Measurements from ENCODE around the gene MLLT10.

MLLT10 gene

DNA sequence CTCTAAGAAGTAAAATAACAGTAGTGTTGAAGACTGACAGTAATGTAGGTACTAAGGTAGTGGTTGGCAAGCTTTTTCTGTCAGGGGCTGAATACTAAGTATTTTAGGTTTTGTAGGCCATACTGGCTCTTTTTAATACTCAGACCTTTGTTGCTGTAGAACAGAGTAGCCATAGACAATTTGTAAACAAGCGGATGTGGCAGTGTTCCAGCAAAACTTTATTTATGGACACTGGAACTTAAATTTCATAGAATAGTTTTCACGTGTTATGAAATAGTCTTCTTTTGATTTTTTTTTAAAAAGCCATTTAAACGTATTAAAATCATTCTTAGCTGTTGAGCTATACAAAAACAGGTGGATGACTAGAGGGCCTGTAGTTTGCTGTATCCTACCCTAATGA lies 121.2 kb downstream of the MLLT10 start:
- no peak for DNase-seq

DNA sequence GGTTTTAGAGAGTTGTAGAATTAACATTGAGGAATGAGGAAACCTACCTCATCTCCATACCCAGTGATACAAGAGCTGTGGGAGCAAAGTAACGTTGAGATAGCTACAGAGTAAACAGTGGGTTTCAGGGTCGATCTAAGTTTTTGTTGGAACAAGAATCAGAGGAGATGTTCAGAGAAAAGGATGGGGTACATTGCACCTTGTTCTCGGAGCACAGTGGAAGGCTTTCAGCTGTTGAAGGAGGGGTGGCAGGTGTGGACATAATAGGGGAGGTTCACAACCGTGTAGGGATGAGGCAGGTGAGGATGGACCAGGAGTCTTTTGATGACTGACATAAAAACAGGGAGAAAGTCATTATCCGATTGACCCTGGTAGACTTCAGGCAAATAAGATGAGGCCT lies 121.7 kb downstream of the MLLT10 start:
- DNase-seq: no peak

DNA sequence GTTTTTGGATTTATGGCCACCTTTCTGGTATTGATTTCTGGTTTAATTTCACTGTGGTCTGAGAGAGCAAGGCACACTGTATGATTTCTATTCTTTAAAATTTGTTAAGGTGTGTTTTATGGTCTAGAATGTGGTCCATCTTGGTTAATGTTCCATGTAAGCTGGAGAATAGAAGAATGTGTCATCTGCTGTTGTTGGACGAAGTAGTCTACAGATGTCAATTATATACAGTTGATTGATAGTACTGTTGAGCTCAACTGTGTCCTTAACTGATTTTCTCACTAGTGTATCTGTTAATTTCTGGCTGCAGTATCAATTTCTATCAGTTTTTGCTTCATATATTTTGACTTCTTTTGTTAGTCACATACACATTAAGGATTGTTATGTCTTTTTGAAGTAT lies 127.1 kb downstream of the MLLT10 start:
- no peak for DNase-seq

GRCh38 chr10:21661935-21662334 lies 127.9 kb downstream of the MLLT10 start:
- DNase-seq: no peak

DNA sequence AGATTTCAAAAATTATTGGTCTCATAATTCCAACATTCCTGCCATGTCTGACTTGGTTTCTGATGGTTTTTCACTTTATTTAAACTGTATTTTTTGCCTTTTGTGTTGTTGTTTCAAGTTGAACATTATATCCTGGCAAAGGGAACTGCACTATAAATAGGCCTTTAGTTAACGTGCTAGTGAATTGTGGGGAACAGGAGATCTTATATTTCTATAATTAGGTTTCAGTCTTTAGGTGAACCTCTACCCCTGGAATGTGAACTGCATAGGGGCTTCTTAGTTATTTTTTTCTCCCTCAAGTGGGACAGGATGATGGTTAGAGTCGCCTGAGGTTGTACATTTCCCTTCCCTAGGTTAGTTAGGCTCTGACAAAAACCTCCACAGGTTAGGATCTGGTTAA lies 128.6 kb downstream of the MLLT10 start:
- no peak for DNase-seq

- DNase-seq: no peak
Measured at GRCh38 chr10:21668831-21669230, 134.8 kb downstream of the MLLT10 start.

- no peak for DNase-seq
Measured at GRCh38 chr10:21670391-21670790, 136.4 kb downstream of the MLLT10 start.

- no peak for DNase-seq
Measured at GRCh38 chr10:21673668-21674067, 139.6 kb downstream of the MLLT10 start.

DNA sequence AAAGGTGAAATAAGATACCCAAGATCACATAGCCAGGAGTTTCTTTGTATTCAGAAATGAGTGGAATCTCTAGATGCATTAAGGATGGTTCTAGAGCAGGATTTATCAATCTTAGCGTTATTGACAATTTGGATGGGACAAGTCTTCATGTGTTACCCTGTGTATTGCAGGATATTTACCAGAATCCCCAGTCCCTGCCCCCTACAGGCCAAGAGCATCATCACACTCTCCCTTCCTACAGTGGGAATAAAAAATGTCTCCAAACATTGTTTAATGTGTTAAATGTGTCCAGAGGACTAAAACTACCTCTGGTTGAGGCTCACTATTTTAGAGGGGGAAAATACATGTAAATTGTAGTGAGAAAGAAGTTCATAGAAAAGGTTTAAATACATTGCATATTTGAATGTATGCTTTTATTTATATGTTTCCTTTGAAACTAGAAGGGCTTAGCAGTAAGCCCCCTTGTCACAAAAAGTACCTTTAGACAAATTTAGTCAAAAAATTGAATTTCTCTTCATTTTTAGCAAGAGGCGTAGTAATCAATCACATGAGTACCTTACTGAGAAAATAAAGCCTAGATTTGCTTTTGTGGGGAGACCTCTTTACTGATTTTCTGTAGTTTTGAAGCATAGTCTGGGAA lies 141.2 kb downstream of the MLLT10 start:
- peak; percentile 11 for DNase-seq

GRCh38 chr10:21677551-21677950 lies 143.5 kb downstream of the MLLT10 start:
- no peak for DNase-seq

GRCh38 chr10:21681156-21681555 lies 147.1 kb downstream of the MLLT10 start:
- DNase-seq: no peak

- DNase-seq: no peak
Measured at GRCh38 chr10:21687266-21688008, 153.4 kb downstream of the MLLT10 start.

- no peak for DNase-seq
Measured at GRCh38 chr10:21688009-21688332, 153.9 kb downstream of the MLLT10 start.

DNA sequence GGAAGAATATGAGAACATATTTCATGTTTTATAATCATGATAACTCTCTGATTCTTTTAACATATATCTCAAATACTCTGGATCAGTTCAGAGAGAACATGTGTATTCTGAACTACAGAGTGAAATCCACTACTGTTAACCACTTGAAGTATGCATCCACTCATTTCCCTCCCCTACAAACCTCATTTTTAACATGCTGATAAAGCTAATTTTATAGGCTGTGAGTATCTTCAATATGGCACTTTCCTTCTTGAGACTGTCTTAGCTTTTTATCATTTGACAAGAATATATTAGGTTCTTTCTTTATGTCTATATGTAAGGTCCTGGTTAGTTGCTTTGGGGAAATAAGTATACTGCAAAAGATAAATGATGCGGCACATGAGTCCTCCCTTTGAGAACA lies 154.8 kb downstream of the MLLT10 start:
- DNase-seq: no peak

- no peak for DNase-seq
Measured at GRCh38 chr10:21689881-21690280, 155.8 kb downstream of the MLLT10 start.

DNA sequence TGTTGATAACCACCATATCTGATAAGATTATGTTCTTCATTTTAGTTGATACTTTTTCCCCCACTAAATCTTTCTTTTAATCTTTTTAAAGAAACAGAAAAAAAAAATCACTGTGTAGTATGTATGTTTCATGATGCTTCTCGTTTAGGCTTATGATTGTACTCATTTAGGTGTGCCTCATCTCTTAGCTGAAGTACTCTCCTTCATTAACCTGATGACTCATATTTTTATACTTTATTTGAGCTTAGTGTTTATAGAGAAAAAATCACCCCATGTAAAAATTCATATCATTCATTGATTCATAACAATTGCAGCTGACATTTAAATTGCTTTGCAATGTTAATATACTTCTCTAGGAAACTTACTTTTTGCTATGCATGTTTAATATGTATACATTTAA lies 158.9 kb downstream of the MLLT10 start:
- DNase-seq: no peak

- DNase-seq: no peak
Measured at GRCh38 chr10:21693418-21693817, 159.4 kb downstream of the MLLT10 start.

DNA sequence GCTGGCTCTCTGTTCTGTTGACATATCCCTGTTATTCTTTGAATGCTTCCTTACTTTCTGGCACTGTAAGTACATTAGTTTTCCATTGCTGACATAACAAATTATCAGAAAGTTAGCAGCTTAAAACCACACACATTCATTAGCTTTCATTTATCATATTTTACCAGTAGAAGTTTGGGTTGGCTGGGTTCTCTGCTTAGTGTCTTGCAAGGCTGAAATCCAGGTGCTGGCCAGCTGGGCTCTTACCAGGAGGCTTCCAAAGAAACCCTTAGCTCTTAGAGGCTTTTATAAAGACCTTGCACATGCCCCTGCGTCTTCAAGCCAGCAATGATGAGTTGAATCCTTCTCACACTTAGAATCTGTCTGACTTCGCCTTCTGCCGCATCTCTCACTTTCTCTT lies 160.6 kb downstream of the MLLT10 start:
- no peak for DNase-seq

GRCh38 chr10:21696302-21696701 lies 162.3 kb downstream of the MLLT10 start:
- no peak for DNase-seq

GRCh38 chr10:21699575-21699974 lies 165.5 kb downstream of the MLLT10 start:
- no peak for DNase-seq

GRCh38 chr10:21700474-21700873 lies 166.4 kb downstream of the MLLT10 start:
- DNase-seq: no peak

DNA sequence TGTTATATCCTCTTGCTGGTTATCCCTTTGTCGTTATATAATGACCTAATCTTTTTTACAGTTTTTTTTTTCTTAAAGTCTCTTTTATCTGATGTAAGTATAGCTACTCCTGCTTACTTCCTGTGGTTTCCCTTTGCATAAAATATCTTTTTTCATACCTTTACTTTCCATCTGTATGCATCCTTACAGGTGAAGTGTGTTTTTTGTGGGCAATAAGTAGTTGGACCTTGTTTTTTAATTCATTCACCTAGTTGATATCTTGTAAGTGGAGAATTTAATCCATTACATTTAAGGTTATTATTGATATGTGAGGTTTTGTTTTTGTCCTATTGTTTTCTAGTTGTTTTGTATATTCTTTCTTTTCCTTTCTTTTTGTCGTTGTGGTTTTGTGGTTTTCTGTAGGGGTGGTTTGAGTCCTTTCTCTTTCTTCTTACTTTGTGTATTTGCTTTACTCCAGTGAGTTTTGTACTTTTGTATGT lies 168.6 kb downstream of the MLLT10 start:
- no peak for DNase-seq

- no peak for DNase-seq
Measured at GRCh38 chr10:21705142-21705827, 171.3 kb downstream of the MLLT10 start.

DNA sequence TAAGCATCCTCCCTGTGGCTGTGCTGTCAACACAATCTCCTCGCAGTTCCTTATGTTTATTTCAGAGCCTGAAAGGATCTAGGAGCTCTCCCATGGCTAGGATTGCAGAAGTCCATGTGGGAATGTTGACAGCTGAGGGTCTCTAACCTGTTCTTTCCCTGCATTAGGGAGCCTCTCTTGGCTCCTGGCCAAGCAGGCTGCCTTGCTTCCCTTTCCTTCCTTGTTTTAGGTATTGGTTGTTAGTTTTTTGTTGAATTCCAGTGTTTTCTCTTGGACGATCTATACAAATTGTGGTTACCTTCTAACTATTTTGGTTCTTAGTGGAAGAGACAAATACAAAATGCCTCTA lies 171.8 kb downstream of the MLLT10 start:
- DNase-seq: no peak

Measured in activated gamma-delta T cell treated with Interleukin-2 at 50 U/mL for 16 hours (primary cell).